HUDEP-2 (cell line): Measurements from ENCODE around the gene NRP2.

Source experiments
- DNase-seq, 76 experiments: peaks; one replicate each; lab custom pipeline; 2025; ENCODE audit not compliant: unreplicated experiment in 76 of 76; lab: John Stamatoyannopoulos, UW

NRP2 gene

DNA sequence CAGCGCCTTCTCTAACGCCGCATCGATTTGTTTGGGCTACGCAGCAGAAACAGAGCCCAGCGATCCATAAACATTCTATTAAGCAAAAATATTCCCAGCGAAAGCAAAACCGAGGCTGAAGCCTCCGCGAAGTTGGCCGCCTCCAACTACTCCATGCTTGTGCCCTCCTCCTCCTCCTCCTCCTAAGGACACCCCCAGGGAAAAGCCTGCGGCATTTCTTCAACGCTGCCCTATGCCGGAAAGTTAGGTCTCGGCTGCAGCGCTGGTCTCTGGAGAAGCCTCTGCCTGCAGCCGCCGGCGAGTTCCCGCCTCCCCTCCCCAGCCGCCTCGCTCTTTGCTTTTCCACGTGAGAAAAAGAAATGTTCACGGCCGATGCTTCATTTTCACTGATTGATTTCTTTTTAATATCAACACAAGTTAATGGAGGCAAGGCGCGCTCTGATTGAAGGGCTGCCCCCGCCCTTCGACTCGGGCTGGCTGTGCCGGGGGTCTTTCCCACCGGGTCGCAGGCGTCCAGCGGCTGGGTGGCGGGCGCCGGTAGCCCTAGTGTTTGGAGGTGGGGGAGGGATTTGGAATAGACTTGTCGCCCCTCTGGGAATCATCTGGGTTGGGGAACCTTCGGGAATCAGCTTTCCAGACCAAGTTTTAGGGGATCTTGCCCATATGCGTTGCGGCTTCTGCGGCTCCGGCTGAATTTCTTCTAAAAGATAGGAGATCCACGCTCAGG is 3.9 kb downstream of the NRP2 start:
- DNase-seq = no peak

DNA sequence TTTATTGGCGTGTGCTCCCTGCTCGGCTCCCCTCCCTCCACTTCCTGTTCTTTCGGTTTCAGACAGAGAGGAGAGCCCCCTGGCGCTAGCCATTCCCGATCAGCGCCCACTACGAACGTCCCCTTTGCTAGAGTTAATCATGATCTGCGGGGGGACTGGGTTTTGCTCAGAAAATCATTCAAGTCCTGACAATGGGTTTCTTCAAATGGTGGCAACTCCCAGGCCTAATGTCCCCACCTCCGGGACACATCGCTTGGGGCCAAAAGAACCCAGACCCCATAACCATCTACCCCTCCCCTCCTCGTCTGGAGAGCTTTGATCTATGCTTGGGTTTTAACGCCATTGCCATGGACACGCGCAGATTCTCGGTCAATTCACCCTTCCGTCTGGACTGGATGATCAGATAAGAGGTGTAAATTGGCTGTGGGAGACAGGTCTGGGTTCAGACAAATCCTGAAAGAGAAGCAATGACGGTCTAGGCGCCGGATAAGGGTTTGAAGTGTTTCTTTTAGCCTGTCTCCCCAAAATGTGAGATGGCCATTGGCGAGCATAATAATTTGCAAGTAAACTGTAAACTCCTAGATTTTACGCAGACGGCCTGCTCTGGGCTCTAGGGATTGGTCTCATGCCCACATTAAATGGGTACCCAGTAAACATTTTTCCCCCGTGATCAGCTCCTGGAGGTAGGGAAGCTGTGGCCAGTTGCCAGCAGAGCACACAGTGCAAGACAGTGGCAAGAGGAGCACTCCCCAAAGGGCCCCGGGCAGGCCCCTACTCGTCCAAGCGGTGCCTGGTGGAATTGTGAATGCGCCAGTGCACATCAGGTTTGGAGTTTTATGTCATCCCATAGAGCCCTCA is 4.7 kb downstream of the NRP2 start:
- no peak for DNase-seq

DNA sequence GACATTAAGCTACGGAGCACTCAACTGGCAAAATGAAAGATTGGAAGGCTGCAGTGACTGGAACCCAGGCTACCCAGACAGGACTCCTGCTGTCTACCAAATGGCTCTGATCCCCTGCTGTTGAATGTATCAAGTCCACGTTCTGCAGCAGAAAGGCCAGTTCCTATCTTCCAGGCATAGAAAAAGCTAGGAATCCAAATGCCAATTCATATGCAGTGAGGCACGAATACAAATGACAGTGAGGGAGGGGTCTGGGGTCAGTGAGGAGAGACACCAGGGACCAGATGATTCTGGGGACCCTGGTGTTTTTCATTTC is 5.3 kb downstream of the NRP2 start:
- no peak for DNase-seq

DNA sequence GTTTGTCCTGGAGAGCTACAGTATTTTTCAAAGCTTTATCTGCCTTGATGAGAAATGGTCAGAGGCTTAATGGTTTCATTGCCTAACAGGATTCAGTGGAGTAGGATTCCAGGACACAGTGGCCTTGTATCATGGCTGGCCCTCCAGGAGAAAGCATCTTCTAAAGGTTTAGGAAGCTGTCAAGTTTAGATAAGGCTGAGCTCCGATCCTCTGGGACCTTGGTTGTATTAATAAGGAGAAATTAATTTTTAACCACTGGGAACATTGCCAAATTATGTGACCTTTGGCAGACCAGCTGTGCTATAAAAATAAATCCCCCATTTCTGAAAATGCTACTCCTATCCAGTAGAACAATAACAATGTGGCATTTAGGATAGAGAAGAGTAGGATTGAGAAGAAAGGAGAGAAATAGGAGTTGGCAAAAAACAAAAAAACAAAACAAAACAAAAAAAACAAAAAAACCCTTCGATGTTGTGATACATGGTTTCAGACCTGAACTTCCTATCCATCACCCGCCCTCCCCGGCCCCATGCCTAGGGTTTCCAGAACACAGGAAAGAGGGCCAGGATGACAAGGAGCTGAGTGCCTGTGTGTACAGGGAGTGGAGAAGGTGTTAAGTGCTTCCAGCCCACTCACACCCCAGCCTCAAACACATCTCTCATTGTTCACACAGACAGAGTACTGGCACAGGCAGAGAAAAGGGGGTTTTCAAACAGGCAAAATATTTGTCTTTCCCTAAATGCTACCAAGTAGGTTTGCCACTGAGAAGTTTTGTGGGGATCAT is 6.3 kb downstream of the NRP2 start:
- DNase-seq = no peak

DNA sequence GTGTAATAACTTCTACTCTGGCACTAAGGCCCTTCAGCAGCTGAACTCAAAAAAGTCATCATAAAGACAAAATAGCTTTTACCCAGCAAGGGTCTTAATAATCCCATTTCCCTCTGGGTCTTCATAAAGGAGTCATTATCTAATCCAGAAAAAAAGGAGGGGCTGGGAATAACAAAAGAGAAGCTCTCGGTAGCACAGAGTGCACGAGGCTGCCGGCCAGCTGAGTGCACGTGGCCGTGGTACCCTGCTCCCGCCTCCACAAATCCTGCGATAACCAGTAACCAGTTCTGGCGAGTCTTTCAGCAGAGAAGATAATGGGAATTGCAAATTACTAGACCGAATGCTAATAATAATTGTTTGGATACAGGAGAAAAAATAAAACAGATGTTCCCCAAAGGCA is 7.5 kb downstream of the NRP2 start:
- DNase-seq = no peak

DNA sequence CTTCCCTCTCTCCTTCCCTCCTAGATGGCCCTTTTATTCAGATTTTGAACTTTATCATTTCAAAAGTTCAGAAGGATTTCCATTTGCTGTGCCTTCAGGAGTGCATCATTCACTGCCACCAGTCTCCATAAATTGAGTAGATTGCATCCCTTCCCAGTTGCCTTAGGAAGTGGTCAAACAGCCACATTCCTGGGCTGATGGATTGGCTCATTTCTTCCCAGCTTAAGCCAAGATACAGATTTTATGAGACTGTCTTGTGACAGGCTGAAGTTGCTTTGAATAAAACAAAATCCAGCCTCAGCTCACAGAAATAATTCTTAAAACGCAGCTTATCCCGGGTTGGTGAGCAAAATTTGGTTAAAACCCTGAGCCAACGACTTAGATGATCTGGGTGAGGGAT is 9.8 kb downstream of the NRP2 start:
- no peak for DNase-seq

DNA sequence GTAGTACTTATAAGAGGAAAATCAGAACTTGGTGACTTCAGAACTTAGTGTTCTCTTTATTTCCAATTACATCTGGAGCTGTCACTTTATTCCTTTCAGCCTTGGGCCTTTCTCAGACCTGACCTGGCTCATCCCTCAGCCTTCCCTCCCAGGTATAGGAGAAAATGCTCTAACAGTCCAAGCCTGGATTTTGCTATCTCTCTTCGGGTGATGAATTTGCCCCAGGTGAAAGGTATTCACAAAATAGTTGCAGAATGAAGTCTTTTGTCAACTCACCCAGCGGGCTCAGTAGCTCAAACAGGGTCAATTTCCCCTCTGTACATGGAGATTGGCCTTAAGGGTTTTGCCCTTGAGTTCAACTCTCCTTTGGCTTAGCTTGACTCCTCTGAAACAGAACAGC is 12.0 kb downstream of the NRP2 start:
- DNase-seq = no peak

DNA sequence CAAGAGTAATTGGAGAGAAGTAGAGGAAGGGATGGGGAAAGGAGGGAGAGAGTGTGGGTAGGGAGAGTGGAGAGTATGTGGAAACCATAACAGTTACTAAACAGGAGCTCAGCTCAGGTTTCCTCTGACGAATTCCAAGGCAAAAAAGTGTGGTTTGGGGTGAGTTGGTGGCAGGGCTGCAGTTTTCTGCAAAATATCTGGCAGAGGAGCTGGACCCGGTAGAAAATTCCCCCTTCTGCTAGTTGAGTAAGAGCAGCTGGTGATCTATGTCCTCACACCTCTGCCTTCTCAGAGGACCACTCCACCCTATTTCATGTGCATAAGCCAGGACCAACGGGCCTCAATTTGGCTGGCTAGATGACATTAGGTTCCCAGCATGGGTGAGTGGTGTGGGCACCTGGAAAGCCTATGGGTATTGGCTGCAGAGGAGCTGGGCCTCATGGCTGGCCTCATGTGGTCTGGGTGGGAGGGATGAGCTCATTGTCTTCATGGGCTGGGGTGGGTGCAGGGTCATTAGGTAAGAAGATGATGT is 13.2 kb downstream of the NRP2 start:
- no peak for DNase-seq

DNA sequence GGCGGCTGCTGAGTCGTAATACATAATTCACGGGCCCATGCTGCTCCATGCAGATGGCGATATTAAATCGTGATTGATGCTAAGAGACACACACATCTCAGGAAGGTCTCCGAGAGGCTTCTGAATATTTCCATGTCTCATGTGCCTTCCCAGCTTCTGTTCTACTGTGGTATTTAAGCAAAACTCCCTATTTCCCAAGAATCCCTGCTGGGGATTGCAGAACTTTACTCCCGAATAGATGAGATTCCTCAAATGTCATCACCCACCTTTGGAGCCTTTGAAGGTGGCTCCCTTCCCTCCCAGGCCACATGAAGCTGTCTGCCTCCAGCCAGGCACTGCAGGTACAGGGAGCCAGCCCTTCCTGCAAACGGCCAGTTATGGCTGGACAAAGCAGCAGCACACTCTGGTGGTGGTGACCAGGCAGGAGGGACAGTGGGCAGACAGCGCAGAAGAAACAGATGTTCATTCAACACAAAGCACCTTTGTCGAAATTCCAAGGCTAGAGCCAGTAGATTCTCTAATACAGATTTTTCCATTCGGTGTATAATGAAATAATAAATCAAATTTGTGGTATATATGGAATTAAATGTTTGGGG is 14.1 kb downstream of the NRP2 start:
- no peak for DNase-seq

DNA sequence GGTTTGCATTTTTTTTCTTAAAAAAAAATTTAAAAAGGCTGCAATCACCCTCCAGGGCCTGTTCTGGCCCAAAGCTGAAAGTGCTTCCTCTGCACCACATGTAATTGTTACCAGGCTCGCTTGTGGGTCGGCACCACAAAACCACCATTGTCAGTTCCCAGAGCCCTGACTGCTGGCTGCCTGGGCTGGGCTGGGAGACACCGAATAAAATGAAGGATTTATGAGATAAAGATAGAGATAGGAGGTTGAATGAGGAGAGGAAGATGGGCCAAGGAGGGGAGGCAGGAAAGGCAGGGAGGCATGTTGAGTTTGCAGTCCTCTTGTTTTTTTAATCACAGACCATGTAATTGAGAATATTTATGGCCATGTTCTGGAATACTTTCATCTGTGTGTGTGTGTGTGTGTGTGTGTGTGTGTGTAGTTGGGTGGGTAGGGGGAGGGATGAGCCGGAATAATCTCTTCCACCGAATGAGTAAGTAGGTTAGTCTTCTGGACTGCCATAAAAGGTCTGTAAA is 14.7 kb downstream of the NRP2 start:
- no peak for DNase-seq

DNA sequence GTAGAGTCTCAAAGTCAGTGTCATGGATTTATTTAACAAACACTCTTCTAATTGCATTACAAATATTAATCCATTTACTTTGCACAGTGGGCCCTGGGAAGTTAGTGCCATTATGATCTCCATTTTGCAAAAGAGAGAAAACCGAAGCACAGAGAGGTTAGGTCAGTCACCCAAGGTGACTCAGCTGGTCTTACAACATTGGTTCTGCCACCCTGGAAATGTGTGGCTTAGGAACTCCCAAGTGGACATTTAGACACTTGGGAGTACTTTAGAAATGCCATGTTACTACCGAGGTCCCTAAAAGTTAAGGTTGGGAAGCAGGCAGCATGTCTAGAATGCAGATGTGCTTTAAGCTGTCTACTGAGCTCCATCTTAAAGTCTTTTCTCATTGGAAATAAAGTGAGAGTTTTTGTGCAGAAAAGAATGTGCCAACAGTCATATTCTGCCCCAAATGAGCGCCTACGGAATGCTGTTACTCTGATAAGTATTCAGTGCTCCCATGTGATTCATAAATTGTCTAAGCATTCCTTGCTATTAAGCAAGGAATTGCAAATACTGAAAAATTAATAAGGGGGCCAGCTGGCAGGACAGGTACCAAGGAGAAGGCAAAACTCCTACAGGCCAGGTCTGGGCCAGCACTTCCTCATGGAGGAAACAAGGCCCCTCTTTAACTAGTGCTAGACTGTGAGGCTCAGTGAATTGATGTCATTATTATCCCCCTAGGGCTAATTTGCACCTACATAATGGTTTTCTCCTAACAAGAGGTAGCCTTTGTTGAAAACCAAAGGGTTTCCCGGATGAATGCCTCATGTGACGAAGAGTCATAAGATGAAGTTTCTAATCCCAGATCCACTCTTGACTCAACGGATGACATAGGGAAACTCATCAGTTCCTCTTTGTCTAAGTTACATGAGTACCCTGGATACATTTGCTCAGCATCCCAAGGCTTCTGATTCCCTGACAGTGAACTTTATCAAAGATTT is 16.3 kb downstream of the NRP2 start:
- no peak for DNase-seq

DNA sequence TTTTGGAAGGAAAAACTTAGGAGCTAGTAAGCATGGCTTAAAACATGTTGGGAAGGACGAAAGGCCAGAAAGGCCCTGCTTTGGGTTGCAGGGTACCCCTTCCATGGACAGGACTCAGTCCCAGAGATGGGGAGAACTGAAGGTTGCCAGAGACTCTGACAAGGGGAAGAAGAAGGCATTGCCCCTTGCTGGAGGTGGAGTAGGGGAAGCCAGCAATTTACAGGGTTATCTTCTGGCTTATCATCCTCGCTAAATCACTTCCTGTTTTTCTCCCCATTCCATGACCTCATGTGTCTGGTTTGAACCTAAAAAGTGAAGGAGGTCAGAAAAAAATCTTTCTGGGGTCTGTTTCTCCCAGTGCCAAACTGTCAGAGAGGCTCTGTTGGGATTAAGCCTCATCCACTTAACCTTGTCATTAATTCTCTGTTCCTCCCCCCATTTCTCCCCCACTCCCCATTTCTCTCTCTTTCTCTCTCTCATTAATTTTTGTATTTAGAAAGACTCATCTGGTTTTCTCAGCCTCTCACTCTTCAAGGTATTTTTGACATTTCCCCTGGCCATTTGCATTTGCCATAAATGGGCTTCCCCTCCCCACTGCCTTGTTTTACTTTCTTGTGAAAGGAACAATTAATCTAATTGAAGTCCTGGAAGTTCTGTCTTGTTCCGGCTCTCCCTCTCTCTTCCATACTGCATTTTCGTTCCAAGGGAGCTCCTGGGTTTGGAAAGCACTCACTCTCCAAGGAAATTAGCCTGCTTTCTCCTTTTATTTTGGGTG is 17.4 kb downstream of the NRP2 start:
- no peak for DNase-seq

DNA sequence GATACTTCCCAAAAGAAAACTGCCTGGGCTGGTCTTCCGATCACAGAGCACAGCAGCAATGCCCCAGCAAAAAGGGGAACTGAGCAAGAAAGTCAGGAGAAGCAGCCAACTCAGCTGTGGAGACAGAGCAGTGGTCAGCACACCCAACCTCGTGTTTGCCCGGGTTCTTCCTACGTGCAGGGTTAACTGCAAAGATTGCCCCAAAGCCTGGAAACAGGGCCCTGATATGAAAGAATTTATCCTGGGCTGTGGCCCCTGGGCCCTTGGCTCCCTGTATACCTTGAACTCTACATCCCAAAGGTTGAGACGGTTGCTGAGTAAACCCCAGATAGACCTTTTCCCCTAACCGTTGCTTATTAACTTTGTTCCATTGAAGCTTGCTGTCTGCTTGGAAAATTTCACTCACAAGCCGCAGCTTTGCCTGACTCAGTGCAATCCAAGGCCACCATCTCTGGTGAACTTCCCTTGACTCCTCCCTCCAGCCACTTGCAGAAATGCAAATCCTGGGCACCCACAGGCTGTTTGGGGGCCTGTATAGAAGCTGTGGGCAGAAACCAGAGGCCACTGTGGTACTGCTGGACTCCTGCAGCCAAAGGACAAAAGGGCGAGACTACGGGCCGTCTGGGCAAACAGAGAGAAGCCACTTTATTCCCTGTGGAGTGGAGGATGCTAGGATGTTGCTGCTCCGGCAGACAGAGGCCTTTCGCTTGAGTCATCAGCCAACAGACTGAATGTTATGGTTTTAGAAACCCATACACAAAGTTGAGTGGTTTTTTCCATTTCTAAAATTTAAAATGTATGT is 18.2 kb downstream of the NRP2 start:
- DNase-seq = no peak

DNA sequence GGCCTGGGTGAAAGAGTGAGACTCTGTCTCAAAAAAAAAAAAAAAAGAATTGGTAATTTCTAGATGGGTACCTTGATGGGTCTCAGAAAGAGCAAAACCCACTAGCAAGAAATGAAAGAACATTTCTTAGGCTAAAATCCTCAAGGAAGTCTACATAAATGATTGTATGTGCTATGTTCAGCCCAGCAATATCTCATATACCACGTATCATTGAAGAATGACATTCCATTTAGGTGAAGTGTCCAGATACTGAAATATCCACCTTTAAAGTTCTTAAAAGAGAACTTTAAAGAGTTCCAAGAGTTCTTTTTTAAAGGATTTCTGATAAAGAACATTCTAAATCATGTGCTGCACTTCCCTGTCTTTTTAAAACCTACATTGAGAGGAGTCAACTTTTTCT is 19.2 kb downstream of the NRP2 start:
- DNase-seq = no peak

DNA sequence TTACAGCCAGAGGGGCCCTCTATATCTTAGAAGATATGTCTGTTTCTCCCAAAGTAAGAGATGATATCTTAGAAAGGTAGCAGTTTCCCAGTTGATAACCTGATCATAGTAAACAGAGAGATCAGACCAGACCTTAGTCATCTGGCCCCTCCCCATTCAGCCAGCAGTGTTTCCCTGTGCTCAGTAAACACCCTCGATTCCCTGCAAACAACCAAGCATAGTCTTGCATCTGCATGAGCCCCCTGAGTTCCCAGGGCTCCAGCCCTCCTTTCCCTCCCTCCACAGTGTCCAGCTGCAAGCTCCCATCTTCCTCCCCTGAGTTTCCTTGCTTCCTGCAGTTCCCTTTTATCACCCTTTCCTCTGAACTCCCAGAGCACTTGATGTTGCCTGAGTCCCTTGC is 20.3 kb downstream of the NRP2 start:
- DNase-seq = no peak

DNA sequence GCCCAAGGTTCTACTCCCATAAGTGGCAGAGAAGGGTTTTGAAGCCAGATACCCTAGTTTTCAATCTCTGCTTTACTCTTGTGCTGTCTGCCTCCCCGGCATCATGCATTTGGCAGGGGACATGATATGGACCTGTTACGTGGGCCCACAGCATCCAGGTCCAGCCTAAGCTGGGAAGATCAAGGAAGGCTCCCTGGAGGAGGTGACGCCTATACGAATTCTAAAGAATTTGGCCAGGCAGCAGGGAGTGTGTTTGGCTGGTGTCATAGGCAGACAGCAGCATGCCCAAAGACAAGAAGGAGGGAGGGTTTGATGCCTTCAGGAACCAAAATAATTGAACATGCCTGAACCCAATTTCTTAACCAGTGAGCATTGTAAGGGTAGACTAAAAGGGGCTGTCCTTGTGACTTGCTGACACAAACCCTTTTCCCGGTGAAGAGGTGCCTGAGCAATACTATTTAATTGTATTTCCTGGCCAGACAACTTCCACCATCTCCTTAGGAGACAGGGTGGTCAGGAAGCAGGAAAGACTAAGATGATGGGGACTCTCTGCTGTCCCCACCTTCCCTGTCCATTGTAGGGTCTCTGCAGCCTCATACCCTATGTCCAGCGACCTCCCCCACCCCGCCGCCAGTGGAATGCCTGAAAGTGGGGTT is 21.3 kb downstream of the NRP2 start:
- DNase-seq = no peak

DNA sequence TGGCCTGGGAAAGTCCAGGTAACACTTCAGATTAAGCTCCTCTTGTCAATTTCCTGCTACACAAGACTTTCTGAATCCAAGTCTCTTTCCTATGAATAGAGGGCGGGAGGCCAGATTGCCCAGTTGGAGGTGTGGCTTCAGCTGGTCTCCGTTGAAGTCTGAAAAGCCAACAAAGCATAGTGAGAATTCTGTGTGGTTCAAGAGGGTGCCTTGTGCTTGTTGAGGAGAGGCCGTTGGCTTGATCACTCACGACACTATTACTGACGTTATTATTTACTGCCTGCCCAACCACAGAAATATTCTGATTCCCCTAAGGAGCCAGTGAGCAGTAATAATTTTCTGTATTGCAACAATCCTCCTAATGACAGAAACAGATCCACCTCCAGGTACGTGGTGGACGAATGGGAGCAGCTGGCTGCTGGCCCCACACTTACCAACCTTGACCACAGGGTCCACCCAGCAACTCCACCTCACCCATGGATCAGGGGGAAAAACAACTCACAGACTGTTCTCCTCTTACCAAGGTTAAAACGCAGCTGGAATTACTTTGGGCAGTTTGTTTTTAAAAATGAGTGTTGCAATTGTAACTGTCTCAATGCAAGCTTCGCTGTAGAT is 21.9 kb downstream of the NRP2 start:
- no peak for DNase-seq
